Chondrocyte (in vitro differentiated cells): Measurements from ENCODE around the gene C9orf153. TPM values are rescaled to one million over a fixed set of nuclear protein-coding genes. Genes with fewer than 3 reads are reported as not detected.

Experiments
- DNase-seq: peaks from one replicate; pipeline ENCODE4 v3.0.0; 2021; ENCODE audit warnings: mixed read lengths, low spot score
- H3K27ac Mint-ChIP-seq: one replicate; pipeline ENCODE4 v1.8.0; 2021; ENCODE audit warnings: mild to moderate bottlenecking, moderate library complexity, mixed read lengths; ENCODE audit not compliant: unreplicated experiment
- H3K27me3 Mint-ChIP-seq: 2 replicates; pipeline ENCODE4 v1.8.0; 2021; ENCODE audit warnings: low read depth, mixed read lengths
- H3K36me3 Mint-ChIP-seq: 2 replicates; pipeline ENCODE4 v1.8.0; 2021; ENCODE audit warnings: low read depth, mixed read lengths
- H3K4me1 Mint-ChIP-seq: 2 replicates; pipeline ENCODE4 v1.8.0; 2021; ENCODE audit warnings: low read depth, mild to moderate bottlenecking, mixed read lengths
- H3K4me3 Mint-ChIP-seq: one replicate; pipeline ENCODE4 v1.8.0; 2021; ENCODE audit warnings: mild to moderate bottlenecking, moderate library complexity, mixed read lengths; ENCODE audit not compliant: unreplicated experiment
- H3K9me3 Mint-ChIP-seq: 2 replicates; pipeline ENCODE4 v1.8.0; 2021; ENCODE audit warnings: low read depth, mixed read lengths
- total RNA-seq: library from RNA; stranded (reverse); gene quantifications from 3 replicates; pipeline ENCODE4 v1.2.1, GENCODE V29; 2021
- TF ChIP-seq, protein P1 (sequence below): fragments of 200-600 bp; sonication (generic); IDR thresholded peaks from 2 replicates; pipeline ENCODE4 v1.5.0; 2021; ENCODE audit warnings: antibody characterized with exemption, mild to moderate bottlenecking, moderate library complexity

C9orf153 gene
- total RNA-seq, 1 donor from 2014 or later, result not detected

DNA sequence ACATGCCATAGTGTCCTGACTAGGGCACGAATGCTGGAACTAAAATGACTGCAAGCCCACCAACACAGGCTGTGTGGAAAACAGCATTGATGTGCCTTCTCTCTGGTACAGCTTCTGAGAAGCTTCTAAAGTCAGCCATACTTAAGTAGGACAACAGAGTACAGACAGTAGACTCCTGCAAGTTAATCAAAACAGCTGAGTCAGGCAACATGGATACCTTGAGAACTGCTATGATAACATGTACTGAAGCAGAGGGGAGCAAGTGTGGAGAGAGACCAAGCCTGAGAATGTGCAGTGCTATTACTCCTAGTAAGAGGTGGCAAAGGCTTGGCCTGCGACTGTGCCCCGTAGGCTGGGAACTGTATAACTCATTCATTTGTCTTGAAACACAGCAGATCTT lies 20.4 kb upstream of the C9orf153 start:
- H3K27ac Mint-ChIP-seq, result peak overlapping the region; percentile 18
- H3K4me3 Mint-ChIP-seq, result peak overlapping the region; percentile 19
- H3K27me3 Mint-ChIP-seq, result no peaks in the 10 kb centered on the region
- no peak for DNase-seq
- TF ChIP-seq, protein P1, sequence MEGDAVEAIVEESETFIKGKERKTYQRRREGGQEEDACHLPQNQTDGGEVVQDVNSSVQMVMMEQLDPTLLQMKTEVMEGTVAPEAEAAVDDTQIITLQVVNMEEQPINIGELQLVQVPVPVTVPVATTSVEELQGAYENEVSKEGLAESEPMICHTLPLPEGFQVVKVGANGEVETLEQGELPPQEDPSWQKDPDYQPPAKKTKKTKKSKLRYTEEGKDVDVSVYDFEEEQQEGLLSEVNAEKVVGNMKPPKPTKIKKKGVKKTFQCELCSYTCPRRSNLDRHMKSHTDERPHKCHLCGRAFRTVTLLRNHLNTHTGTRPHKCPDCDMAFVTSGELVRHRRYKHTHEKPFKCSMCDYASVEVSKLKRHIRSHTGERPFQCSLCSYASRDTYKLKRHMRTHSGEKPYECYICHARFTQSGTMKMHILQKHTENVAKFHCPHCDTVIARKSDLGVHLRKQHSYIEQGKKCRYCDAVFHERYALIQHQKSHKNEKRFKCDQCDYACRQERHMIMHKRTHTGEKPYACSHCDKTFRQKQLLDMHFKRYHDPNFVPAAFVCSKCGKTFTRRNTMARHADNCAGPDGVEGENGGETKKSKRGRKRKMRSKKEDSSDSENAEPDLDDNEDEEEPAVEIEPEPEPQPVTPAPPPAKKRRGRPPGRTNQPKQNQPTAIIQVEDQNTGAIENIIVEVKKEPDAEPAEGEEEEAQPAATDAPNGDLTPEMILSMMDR, result no peak
- no peaks in the 10 kb centered on the region for H3K36me3 Mint-ChIP-seq
- H3K4me1 Mint-ChIP-seq, result peaks cover 39% of the 10 kb centered on the region
- no peaks in the 10 kb centered on the region for H3K9me3 Mint-ChIP-seq

- Mint-ChIP-seq H3K4me3 (no peak overlapping the region), H3K27ac (no peak overlapping the region), H3K27me3 (no peaks in the 10 kb centered on the region), H3K4me1 (peaks cover 31% of the 10 kb centered on the region), H3K36me3 (peaks cover 6% of the 10 kb centered on the region), H3K9me3 (no peaks in the 10 kb centered on the region)
- DNase-seq, result no peak
- TF ChIP-seq, protein P1, result no peak
Measured at GRCh38 chr9:86277072-86277471, 17.6 kb upstream of the C9orf153 start.

GRCh38 chr9:86275962-86276361 lies 16.5 kb upstream of the C9orf153 start:
- no peak for DNase-seq

DNA sequence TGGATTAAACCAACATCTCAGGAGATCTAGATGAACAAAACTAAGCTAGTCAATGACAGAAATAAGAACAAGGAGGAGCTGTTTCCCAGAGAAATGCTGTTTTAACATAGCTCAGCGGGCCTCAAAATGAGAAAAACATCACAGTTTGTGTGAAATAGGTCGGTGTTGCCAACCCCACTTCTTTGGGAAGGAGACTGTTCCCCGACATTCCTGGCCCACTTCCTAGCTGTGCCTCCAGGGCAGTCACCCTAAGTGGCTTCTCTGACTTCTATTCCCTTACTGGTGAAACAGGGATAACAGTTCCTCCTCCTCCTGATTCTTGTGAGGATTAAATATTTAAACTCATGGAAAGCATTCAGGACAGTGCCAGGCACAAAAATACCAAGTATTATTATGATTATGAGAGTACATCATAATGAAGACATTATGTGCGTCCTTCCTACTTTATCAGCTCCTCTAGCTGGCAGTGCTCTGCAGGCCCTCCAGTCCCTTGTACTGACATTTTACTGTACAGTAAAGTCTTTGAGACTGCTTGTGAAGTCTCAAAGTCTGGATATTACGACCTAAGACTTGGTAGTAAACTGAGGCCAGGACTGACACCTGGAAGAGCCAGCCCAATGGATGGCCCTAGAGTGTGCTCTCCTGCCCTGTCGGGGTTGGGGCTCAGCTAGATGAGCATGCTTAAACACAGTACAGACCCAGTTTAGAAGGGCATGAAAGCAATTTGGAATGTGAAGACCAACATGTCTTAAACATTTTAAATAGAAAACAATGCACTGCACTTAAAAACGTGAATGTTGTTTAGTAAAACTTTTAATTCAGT lies 15.6 kb upstream of the C9orf153 start:
- Mint-ChIP-seq H3K4me1 (peaks cover 19% of the 10 kb centered on the region), H3K36me3 (peaks cover 14% of the 10 kb centered on the region), H3K4me3 (no peak overlapping the region), H3K27me3 (no peaks in the 10 kb centered on the region), H3K27ac (no peak overlapping the region), H3K9me3 (no peaks in the 10 kb centered on the region)
- TF ChIP-seq, protein P1, result no peak
- no peak for DNase-seq

More at GRCh38 chr9:86275962-86276361, 16.5 kb upstream of the C9orf153 start:
- Mint-ChIP-seq H3K4me1 (peaks cover 24% of the 10 kb centered on the region), H3K36me3 (peaks cover 14% of the 10 kb centered on the region), H3K27ac (no peak overlapping the region), H3K27me3 (no peaks in the 10 kb centered on the region), H3K9me3 (no peaks in the 10 kb centered on the region), H3K4me3 (no peak overlapping the region)
- TF ChIP-seq, protein P1, result peak; percentile 65

DNA sequence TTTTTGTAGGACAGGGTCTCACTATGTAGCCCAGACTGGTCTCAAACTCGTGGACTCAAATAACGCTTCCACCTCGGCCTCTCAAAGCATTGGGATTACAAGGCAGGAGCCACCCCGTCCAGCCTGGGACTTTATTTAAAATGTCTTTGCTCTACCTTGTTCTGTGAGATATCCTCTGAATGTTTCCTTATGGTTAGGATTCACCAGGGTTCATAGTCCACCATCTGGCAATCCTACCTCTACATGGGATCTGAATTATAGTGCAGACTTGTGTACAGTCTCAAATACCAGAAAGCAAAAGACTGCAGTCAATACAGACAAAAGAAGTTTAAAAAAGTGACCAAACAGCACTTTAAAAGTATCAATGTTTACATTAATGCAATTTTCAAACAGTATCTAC lies 12.8 kb upstream of the C9orf153 start:
- Mint-ChIP-seq H3K9me3 (no peaks in the 10 kb centered on the region), H3K27me3 (no peaks in the 10 kb centered on the region), H3K4me1 (peaks cover 6% of the 10 kb centered on the region), H3K4me3 (no peak overlapping the region), H3K36me3 (peaks cover 16% of the 10 kb centered on the region), H3K27ac (no peak overlapping the region)
- TF ChIP-seq, protein P1, result no peak
- DNase-seq, result no peak
